ENCODE results near the gene WNT2B.
A peak's percentile ranks its signal among the peaks of the same experiment; 100 is the strongest.
"Not testable (repeated sequence)": the region's sequence is repeated elsewhere in the genome, so short reads cannot be mapped to it uniquely, and the experiment has no call there.

WNT2B gene

GRCh38 chr1:112508278-112509004, at the start of gene WNT2B:
TSS of gene WNT2B (plus strand) at chr1:112508965. CDS start at chr1:112509263, 298 bp downstream.
- DNase-seq (ENCODE audit: low spot score): peak; percentile 65

- DNase-seq (ENCODE audit: low spot score): no peak
Measured at GRCh38 chr1:112460615-112461014, 48.1 kb upstream of the WNT2B start.

- DNase-seq (ENCODE audit: low spot score): no peak
Measured at GRCh38 chr1:112461200-112461871, 47.4 kb upstream of the WNT2B start.

GRCh38 chr1:112462953-112463279, 45.8 kb upstream of the WNT2B start:
- DNase-seq (ENCODE audit: low spot score): no peak

- DNase-seq (ENCODE audit: low spot score): no peak
Measured at GRCh38 chr1:112464501-112464900, 44.3 kb upstream of the WNT2B start.

GRCh38 chr1:112465122-112465521, 43.6 kb upstream of the WNT2B start:
- no peak for DNase-seq (ENCODE audit: low spot score)

GRCh38 chr1:112466078-112466660, 42.6 kb upstream of the WNT2B start:
- DNase-seq (ENCODE audit: low spot score): peak; percentile 88

- not testable (repeated sequence) for DNase-seq (ENCODE audit: low spot score)
Measured at GRCh38 chr1:112470324-112470723, 38.4 kb upstream of the WNT2B start.

- no peak for DNase-seq (ENCODE audit: low spot score)
Measured at GRCh38 chr1:112470966-112471365, 37.8 kb upstream of the WNT2B start.

GRCh38 chr1:112472142-112472541, 36.6 kb upstream of the WNT2B start:
- DNase-seq (ENCODE audit: low spot score): no peak

GRCh38 chr1:112477550-112477949, 31.2 kb upstream of the WNT2B start:
- DNase-seq (ENCODE audit: low spot score): no peak

GRCh38 chr1:112478314-112478713, 30.5 kb upstream of the WNT2B start:
- no peak for DNase-seq (ENCODE audit: low spot score)

- not testable (repeated sequence) for DNase-seq (ENCODE audit: low spot score)
Measured at GRCh38 chr1:112486063-112486462, 22.7 kb upstream of the WNT2B start.

- DNase-seq (ENCODE audit: low spot score): not testable (repeated sequence)
Measured at GRCh38 chr1:112487686-112488085, 21.1 kb upstream of the WNT2B start.

- DNase-seq (ENCODE audit: low spot score): no peak
Measured at GRCh38 chr1:112488141-112488540, 20.6 kb upstream of the WNT2B start.

- no peak for DNase-seq (ENCODE audit: low spot score)
Measured at GRCh38 chr1:112492076-112492475, 16.7 kb upstream of the WNT2B start.

GRCh38 chr1:112493351-112493750, 15.4 kb upstream of the WNT2B start:
- no peak for DNase-seq (ENCODE audit: low spot score)

GRCh38 chr1:112496290-112496689, 12.5 kb upstream of the WNT2B start:
- DNase-seq (ENCODE audit: low spot score): no peak

- peak; percentile 77 for DNase-seq (ENCODE audit: low spot score)
Measured at GRCh38 chr1:112501810-112502641, 6.7 kb upstream of the WNT2B start.

GRCh38 chr1:112502826-112503225, 5.9 kb upstream of the WNT2B start:
- DNase-seq (ENCODE audit: low spot score): peak; percentile 53

- no peak for DNase-seq (ENCODE audit: low spot score)
Measured at GRCh38 chr1:112504001-112504660, 4.6 kb upstream of the WNT2B start.
